Esophagus squamous epithelium (tissue), 5 donors: ENCODE results near the gene ZCCHC24. TPM values are rescaled to one million over a fixed set of nuclear protein-coding genes. Genes with fewer than 3 reads are reported as not detected.
A peak's percentile ranks its signal among the peaks of the same experiment; 100 is the strongest.

Source experiments
- DNase-seq: peaks from one replicate; lab custom pipeline; 2025; lab: John Stamatoyannopoulos, UW
- H3K27ac ChIP-seq, 4 donors: fragments of 200-600 bp; sonication (generic); one replicate each; pipeline ENCODE4 v1.5.1; 2016 to 2019; ENCODE audit warnings: mild to moderate bottlenecking in 1 of 4
- H3K27me3 ChIP-seq, 4 donors: fragments of 200-600 bp; sonication (generic); 1 replicate in 3 of 4; 2 replicates in 1 of 4; pipeline versions ENCODE4 v1.5.1 to v1.6.0; 2017 to 2021; ENCODE audit warnings: antibody characterized with exemption in 1 of 4
- H3K36me3 ChIP-seq, 3 donors: fragments of 200-600 bp; sonication (generic); one replicate each; pipeline ENCODE4 v1.5.1; 2016 to 2019
- H3K4me1 ChIP-seq, 3 donors: fragments of 200-600 bp; sonication (generic); one replicate each; pipeline ENCODE4 v1.5.1; 2017 to 2019
- H3K4me3 ChIP-seq, 4 donors: fragments of 200-600 bp; sonication (generic); 1 replicate in 3 of 4; 2 replicates in 1 of 4; pipeline ENCODE4 v1.5.1; 2016 to 2019; ENCODE audit warnings: mild to moderate bottlenecking in 2 of 4, moderate library complexity in 1 of 4
- H3K9me3 ChIP-seq, 3 donors: fragments of 200-600 bp; sonication (generic); one replicate each; pipeline ENCODE4 v1.5.1; 2016 to 2019
- POLR2A ChIP-seq, 4 donors: fragments of 450-650 bp; IDR thresholded peaks; one replicate each; pipeline ENCODE4 v1.6.1; 2017; ENCODE audit warnings: antibody characterized with exemption in 4 of 4, mild to moderate bottlenecking in 4 of 4, moderate library complexity in 3 of 4
- WGBS, 2 donors: methylation state at CpG; one replicate each; pipeline ENCODE4 v1.1.5; 2018; 5-methylcytosine and 5-hydroxymethylcytosine counted together
- intact Hi-C: fragments of 100-400 bp; cut with DNase I; formaldehyde crosslinking; loops from one replicate; pipeline ENCODE4 v1.15.0; 2022
- total RNA-seq, 4 donors: library from RNA; depleted of rRNA; stranded (reverse); fragments of >200 nt; gene quantifications; one replicate each; pipeline ENCODE4 v1.1.0, GENCODE V29; 2016
- TF ChIP-seq, protein P1 (sequence below), 6 experiments: fragments of 450-650 bp in 4 of 6; fragments of 200-600 bp in 2 of 6; sonication (generic) in 2 of 6; IDR thresholded peaks; one replicate each; pipeline ENCODE4 v1.5.1; 2016 to 2019; ENCODE audit warnings: antibody characterized with exemption in 6 of 6, mild to moderate bottlenecking in 4 of 6, moderate library complexity in 4 of 6
- donor health status: DM: yes; HTN: yes; CAD: no.

Gene ZCCHC24
- total RNA-seq, 4 donors from 2014 or later: 2.2 to 26.1 (median 6.4) TPM

DNA sequence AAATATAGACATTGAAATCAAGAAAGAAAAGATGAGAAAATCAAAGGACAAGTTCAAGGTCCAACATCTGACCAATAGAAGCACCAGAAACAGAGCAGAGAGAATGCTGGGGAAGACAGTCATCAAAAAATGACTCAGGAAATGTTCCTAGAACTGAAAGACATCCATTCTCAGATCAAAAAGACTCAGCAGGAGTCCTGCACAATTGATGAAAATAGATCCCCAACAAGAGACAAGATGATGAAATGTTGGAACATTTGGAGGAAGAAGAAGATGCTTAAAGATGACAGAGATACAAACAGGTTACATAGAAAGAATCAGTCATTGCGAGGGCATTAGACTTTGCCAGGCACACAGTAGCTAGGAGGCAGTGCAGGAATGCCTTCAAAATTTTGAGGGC is 36.9 kb upstream of the ZCCHC24 start:
- no peaks in the 10 kb centered on the region for H3K36me3 ChIP-seq
- no peak for TF ChIP-seq POLR2A (IDR thresholded peaks at IDR 0.05)
- TF ChIP-seq, protein P1, sequence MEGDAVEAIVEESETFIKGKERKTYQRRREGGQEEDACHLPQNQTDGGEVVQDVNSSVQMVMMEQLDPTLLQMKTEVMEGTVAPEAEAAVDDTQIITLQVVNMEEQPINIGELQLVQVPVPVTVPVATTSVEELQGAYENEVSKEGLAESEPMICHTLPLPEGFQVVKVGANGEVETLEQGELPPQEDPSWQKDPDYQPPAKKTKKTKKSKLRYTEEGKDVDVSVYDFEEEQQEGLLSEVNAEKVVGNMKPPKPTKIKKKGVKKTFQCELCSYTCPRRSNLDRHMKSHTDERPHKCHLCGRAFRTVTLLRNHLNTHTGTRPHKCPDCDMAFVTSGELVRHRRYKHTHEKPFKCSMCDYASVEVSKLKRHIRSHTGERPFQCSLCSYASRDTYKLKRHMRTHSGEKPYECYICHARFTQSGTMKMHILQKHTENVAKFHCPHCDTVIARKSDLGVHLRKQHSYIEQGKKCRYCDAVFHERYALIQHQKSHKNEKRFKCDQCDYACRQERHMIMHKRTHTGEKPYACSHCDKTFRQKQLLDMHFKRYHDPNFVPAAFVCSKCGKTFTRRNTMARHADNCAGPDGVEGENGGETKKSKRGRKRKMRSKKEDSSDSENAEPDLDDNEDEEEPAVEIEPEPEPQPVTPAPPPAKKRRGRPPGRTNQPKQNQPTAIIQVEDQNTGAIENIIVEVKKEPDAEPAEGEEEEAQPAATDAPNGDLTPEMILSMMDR (IDR thresholded peaks at IDR 0.05): no peak
- intact Hi-C loops: no loop called here
- peak overlapping the region in 1 of 4 donors; percentile 66 for H3K27ac ChIP-seq
- 80 to 84% methylated on average over 1 of the region's 1 CpG for WGBS, 2 donors
- peaks cover 0 to 17% (median 0%) of the 10 kb centered on the region in 3 donors for H3K4me1 ChIP-seq
- H3K27me3 ChIP-seq: no peaks in the 10 kb centered on the region
- H3K9me3 ChIP-seq: no peaks in the 10 kb centered on the region
- DNase-seq: no peak
- H3K4me3 ChIP-seq: no peak overlapping the region

DNA sequence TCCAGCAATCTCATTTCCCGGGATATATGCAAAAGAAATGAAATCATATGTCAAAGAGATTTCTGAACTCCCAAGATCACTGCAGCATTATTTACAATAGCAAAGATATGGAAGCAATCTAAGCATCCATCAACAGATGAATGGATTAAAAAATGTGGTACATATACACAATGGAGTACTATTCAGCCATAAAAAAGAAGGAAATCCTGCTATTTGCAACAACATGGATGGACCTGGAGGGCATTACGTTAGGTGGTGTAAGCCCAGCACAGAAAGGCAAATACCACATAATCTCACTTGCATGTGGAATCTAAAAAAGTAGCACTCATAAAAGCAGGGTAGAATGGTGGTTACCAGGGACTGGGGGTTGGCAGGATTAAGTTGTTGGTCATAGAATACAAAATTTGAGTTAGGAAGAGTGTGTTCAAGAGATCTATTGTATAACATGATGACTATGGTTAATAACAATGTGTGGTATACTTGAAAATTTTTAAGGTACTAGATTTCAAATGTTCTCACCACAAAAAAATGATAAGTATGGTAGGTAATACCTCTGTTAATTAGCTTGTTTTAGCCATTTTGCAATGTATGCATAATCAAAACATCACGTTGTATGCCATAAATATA is 34.0 kb upstream of the ZCCHC24 start:
- 72 to 85% methylated on average over 3 of the region's 3 CpGs for WGBS, 2 donors
- no peaks in the 10 kb centered on the region for H3K27me3 ChIP-seq
- intact Hi-C loops: no loop called here
- H3K4me1 ChIP-seq: peaks cover 0 to 8% (median 0%) of the 10 kb centered on the region in 3 donors
- no peak for DNase-seq
- TF ChIP-seq, protein P1 (IDR thresholded peaks at IDR 0.05): no peak
- TF ChIP-seq POLR2A (IDR thresholded peaks at IDR 0.05): no peak
- H3K9me3 ChIP-seq: no peaks in the 10 kb centered on the region
- no peak overlapping the region for H3K27ac ChIP-seq
- H3K36me3 ChIP-seq: no peaks in the 10 kb centered on the region
- no peak overlapping the region for H3K4me3 ChIP-seq

DNA sequence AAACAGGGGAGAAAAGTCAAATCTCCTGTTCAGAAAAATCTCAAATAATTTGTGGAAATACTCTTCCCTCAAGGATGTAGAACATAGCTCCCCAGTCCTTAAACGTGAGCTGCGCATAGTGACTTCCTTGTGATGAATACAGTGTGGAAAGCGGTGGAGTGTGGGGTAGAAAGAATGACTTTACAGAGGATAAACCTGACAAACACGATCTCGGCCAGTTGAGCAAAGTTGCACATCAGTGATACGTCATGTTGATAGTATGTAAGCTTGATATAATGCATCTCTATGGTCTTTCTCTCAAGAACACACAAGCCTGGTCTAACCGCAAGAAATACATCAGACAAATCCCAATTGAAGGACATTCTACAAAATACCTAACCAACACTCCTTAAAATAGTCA is 32.0 kb upstream of the ZCCHC24 start:
- no peaks in the 10 kb centered on the region for H3K27me3 ChIP-seq
- intact Hi-C loops: no loop called here
- 79 to 83% methylated on average over 7 of the region's 7 CpGs for WGBS, 2 donors
- TF ChIP-seq POLR2A (IDR thresholded peaks at IDR 0.05): no peak
- TF ChIP-seq, protein P1 (IDR thresholded peaks at IDR 0.05): no peak
- H3K27ac ChIP-seq: no peak overlapping the region
- H3K4me1 ChIP-seq: peaks cover 0 to 4% (median 0%) of the 10 kb centered on the region in 3 donors
- H3K4me3 ChIP-seq: no peak overlapping the region
- no peak for DNase-seq
- H3K36me3 ChIP-seq: no peaks in the 10 kb centered on the region
- H3K9me3 ChIP-seq: no peaks in the 10 kb centered on the region

DNA sequence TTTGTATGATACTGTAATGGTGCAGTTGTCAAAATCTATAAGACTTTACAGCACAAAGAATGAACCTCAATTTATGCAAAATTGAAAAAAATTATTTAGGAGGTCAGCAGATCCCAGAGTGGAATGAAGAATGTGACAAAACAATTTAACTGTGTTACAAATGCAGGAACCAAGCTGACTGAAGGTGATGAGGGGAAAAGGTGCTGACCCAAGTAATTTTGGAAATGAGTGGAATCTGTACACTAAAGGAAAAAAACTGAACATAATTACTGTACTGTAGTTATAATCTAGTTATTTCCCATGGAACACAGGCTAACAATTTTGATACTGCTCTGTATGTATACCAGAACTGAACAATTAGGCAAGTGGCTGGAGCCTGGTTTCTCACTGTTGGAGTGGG is 31.2 kb upstream of the ZCCHC24 start:
- no peaks in the 10 kb centered on the region for H3K27me3 ChIP-seq
- no peak for TF ChIP-seq POLR2A (IDR thresholded peaks at IDR 0.05)
- TF ChIP-seq, protein P1 (IDR thresholded peaks at IDR 0.05): no peak
- intact Hi-C loops: no loop called here
- H3K36me3 ChIP-seq: no peaks in the 10 kb centered on the region
- no peaks in the 10 kb centered on the region for H3K9me3 ChIP-seq
- peaks cover 0 to 4% (median 0%) of the 10 kb centered on the region in 3 donors for H3K4me1 ChIP-seq
- no peak overlapping the region for H3K4me3 ChIP-seq
- no peak overlapping the region for H3K27ac ChIP-seq
- DNase-seq: no peak

DNA sequence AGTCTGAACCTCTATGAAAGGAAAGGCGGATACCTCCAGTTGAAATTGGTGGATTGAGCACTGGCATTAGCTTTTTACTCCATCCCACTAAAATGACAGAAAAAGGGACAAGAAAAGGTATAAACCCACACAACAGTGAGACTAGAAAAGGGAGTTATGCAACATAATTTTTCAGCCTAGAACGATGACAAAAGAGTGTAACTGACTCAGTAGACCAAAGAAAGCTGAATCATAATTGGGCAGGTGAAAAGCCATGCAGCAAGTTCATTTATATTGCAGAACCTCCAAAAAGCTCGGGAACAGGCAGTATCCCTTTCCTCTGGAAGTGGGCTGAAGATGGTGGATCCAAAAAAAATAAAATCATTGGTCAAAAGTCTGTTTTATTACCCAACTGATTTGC is 30.5 kb upstream of the ZCCHC24 start:
- no peak for DNase-seq
- TF ChIP-seq POLR2A (IDR thresholded peaks at IDR 0.05): no peak
- TF ChIP-seq, protein P1 (IDR thresholded peaks at IDR 0.05): no peak
- H3K36me3 ChIP-seq: no peaks in the 10 kb centered on the region
- no peaks in the 10 kb centered on the region for H3K27me3 ChIP-seq
- intact Hi-C loops: no loop called here
- no peaks in the 10 kb centered on the region for H3K9me3 ChIP-seq
- H3K27ac ChIP-seq: no peak overlapping the region
- H3K4me3 ChIP-seq: no peak overlapping the region
- peaks cover 0 to 4% (median 0%) of the 10 kb centered on the region in 3 donors for H3K4me1 ChIP-seq
- WGBS, 2 donors: 53 to 58% methylated on average over 3 of the region's 3 CpGs
